ENCODE results near the gene IL1RAPL1.

DNA sequence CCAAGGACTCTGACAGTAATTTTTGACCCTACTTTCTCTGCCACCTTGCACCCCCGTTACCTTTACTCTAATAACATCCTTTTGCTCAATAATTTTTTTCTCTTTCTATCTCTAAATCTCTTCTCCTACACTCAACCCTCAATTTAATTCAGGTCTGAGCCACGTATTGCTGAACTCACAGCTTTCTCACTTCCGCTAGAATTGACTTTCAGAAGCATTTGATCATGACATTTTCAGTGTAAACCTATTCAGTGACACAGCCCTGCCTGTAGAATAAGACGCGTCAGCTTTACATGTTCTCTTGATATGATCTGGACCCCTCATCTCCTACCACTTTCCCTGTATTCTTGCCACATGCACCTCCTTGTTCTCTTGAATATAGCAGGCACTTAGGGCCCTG, 1188.6 kb downstream of the IL1RAPL1 start:
- TF ChIP-seq POLR2AphosphoS5 (IDR thresholded peaks at IDR 0.05), result no peak
- TF ChIP-seq, protein P1, sequence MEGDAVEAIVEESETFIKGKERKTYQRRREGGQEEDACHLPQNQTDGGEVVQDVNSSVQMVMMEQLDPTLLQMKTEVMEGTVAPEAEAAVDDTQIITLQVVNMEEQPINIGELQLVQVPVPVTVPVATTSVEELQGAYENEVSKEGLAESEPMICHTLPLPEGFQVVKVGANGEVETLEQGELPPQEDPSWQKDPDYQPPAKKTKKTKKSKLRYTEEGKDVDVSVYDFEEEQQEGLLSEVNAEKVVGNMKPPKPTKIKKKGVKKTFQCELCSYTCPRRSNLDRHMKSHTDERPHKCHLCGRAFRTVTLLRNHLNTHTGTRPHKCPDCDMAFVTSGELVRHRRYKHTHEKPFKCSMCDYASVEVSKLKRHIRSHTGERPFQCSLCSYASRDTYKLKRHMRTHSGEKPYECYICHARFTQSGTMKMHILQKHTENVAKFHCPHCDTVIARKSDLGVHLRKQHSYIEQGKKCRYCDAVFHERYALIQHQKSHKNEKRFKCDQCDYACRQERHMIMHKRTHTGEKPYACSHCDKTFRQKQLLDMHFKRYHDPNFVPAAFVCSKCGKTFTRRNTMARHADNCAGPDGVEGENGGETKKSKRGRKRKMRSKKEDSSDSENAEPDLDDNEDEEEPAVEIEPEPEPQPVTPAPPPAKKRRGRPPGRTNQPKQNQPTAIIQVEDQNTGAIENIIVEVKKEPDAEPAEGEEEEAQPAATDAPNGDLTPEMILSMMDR (IDR thresholded peaks at IDR 0.05), result no peak

Measured in suprapubic skin (tissue), 3 donors.